Metanephros (tissue), 1 donor: ENCODE results near the gene C11orf58. TPM values are rescaled to one million over a fixed set of nuclear protein-coding genes. Genes with fewer than 3 reads are reported as not detected.

Source experiments
- total RNA-seq: library from RNA; depleted of rRNA; stranded (reverse); fragments of >200 nt; gene quantifications from one replicate; pipeline ENCODE4 v1.2.3, GENCODE V29; 2014

The C11orf58 gene
- 142 TPM for total RNA-seq

DNA sequence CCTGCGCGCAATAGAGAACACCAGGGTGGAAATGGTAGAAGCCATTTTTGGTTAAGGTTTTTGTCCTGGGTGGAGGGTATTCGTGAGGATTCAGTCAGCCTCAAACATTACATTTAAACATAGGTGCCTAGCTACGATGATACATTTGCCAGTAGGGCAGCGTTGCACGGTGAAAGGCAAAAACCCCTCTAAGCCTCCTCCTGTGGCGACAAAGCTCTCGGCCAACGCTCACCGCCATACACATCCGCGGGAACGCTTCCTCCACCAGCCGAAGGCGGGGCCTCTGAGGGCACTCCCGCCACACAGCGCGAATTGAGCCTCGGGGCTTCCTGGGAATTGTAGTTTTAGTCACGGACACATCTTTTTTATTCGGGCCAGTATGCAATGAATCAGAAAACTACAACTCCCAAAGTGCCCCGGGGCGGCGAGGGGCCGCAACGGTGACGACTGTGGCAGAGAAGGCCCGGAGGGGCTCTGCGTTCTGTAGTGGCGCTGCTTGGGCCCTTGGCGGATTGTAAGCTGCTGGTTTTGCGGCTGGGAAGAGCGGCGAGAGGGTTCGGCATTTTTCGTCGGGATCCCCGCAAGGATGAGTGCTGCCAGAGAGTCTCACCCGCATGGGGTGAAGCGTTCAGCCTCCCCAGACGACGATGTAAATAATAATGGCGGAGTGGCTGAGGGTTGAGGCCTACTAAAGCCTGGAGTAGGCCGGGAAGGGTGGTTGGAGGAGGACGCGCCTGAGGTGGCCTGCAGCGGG is at the start of gene C11orf58:
Gene C11orf58, plus strand, starts transcription at position 455 of the 754 bp plus-strand sequence. Its CDS starts 132 bp downstream, at position 587.

